ENCODE measurements around the gene ZNF202. TPM values are rescaled to one million over a fixed set of nuclear protein-coding genes. Genes with fewer than 3 reads are reported as not detected.

ZNF202 gene
- total RNA-seq, 1 donor, result 6.5 TPM

GRCh38 chr11:123745764-123746451, 4.4 kb upstream of the ZNF202 start:
- Histone ChIP-seq H3K27ac (ENCODE audit: low read depth, low read length) (no peak overlapping the region), H3K27me3 (ENCODE audit: insufficient read depth, low read length) (no peaks in the 10 kb centered on the region)

DNA sequence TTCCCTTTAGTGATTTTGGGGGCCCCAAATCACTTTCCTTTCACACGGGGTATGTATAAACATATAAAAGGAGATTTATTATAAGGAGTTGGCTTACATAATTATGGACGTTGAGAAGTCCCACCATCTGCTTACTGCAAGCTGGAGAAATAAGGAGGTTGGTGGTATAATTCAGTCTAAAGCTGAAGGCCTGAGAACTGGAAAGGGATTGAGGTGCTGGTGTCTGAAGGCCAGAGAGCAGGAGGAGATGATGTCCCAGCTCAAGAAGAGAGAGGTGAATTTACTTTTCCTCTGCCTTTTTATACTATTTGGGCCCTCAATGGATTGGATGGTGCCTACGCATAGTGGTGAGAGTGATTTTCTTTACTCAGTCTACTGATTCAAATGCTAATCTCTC, 1.3 kb upstream of the ZNF202 start:
- Histone ChIP-seq H4K20me1 (ENCODE audit: insufficient read depth, low read length) (peaks cover 8% of the 10 kb centered on the region), H3K4me1 (ENCODE audit: insufficient read depth, low read length) (peaks cover 12% of the 10 kb centered on the region), H3K27ac (ENCODE audit: low read depth, low read length) (no peak overlapping the region), H3K79me2 (ENCODE audit: insufficient read depth, low read length) (peaks cover 43% of the 10 kb centered on the region), H3K4me2 (ENCODE audit: insufficient read depth, low read length) (no peak overlapping the region), H2AFZ (ENCODE audit: low read length) (peak overlapping the region; percentile 100), H3K36me3 (ENCODE audit: insufficient read depth, low read length) (peaks cover 2% of the 10 kb centered on the region), H3K9me3 (ENCODE audit: low read depth, low read length) (no peaks in the 10 kb centered on the region), H3K4me3 (ENCODE audit: insufficient read depth, low read length) (no peak overlapping the region), H3K27me3 (ENCODE audit: insufficient read depth, low read length) (no peaks in the 10 kb centered on the region)
- TF ChIP-seq, protein P1, sequence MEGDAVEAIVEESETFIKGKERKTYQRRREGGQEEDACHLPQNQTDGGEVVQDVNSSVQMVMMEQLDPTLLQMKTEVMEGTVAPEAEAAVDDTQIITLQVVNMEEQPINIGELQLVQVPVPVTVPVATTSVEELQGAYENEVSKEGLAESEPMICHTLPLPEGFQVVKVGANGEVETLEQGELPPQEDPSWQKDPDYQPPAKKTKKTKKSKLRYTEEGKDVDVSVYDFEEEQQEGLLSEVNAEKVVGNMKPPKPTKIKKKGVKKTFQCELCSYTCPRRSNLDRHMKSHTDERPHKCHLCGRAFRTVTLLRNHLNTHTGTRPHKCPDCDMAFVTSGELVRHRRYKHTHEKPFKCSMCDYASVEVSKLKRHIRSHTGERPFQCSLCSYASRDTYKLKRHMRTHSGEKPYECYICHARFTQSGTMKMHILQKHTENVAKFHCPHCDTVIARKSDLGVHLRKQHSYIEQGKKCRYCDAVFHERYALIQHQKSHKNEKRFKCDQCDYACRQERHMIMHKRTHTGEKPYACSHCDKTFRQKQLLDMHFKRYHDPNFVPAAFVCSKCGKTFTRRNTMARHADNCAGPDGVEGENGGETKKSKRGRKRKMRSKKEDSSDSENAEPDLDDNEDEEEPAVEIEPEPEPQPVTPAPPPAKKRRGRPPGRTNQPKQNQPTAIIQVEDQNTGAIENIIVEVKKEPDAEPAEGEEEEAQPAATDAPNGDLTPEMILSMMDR (IDR thresholded peaks at IDR 0.05; ENCODE audit: extremely low read depth, low read depth, low read length), result no peak
- DNase-seq (ENCODE audit: insufficient read length, low spot score, missing footprints), result no peak

More at GRCh38 chr11:123745764-123746451, 4.4 kb upstream of the ZNF202 start:
- no peak for DNase-seq (ENCODE audit: insufficient read length, low spot score, missing footprints)
- H3K9me3 ChIP-seq (ENCODE audit: low read depth, low read length), result no peaks in the 10 kb centered on the region
- H4K20me1 ChIP-seq (ENCODE audit: insufficient read depth, low read length), result no peaks in the 10 kb centered on the region
- H3K4me1 ChIP-seq (ENCODE audit: insufficient read depth, low read length), result peaks cover 3% of the 10 kb centered on the region
- H2AFZ ChIP-seq (ENCODE audit: low read length), result no peak overlapping the region
- H3K4me3 ChIP-seq (ENCODE audit: insufficient read depth, low read length), result no peak overlapping the region
- H3K4me2 ChIP-seq (ENCODE audit: insufficient read depth, low read length), result no peak overlapping the region
- TF ChIP-seq, protein P1 (IDR thresholded peaks at IDR 0.05; ENCODE audit: extremely low read depth, low read depth, low read length), result no peak
- peaks cover 11% of the 10 kb centered on the region for H3K79me2 ChIP-seq (ENCODE audit: insufficient read depth, low read length)
- no peaks in the 10 kb centered on the region for H3K36me3 ChIP-seq (ENCODE audit: insufficient read depth, low read length)

DNA sequence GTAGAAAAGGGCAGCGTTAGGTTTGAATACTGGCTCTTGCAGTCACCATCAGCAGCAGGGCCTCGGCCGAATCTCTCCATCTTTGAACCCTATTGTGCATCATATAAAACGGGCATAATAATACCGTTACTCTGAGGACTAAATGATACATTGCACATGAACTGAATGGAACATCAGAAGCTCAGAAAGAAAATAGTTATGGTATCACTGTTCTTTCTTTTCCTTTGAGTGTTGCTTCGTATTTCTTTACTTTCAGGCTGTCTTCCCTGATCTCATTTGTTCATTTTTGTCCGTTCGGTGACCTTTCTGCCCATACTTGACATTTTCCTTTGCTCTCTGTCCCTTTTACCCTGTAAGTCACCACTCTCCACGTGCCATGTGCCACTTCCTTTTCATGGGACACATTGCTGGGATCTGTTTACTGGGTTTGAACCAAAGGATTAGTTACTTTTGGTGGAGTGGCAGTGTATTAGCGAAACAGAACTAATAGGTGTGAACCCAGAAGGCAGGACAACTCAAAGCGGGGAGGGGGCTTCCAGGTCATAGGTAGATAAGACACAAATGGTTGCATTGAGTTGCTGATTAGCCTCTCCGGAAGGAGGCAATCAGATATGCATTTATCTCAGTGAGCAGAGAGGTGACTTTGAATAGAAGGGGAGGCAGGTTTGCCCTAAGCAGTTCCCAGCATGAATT, 717 bp upstream of the ZNF202 start:
- Histone ChIP-seq H3K36me3 (ENCODE audit: insufficient read depth, low read length) (peaks cover 7% of the 10 kb centered on the region), H3K4me3 (ENCODE audit: insufficient read depth, low read length) (peak overlapping the region; percentile 89), H4K20me1 (ENCODE audit: insufficient read depth, low read length) (peaks cover 8% of the 10 kb centered on the region), H3K4me1 (ENCODE audit: insufficient read depth, low read length) (peaks cover 12% of the 10 kb centered on the region), H2AFZ (ENCODE audit: low read length) (peak overlapping the region; percentile 100), H3K27me3 (ENCODE audit: insufficient read depth, low read length) (no peaks in the 10 kb centered on the region), H3K4me2 (ENCODE audit: insufficient read depth, low read length) (peak overlapping the region; percentile 97), H3K9me3 (ENCODE audit: low read depth, low read length) (no peaks in the 10 kb centered on the region), H3K27ac (ENCODE audit: low read depth, low read length) (peak overlapping the region; percentile 67), H3K79me2 (ENCODE audit: insufficient read depth, low read length) (peaks cover 47% of the 10 kb centered on the region)
- TF ChIP-seq, protein P1 (IDR thresholded peaks at IDR 0.05; ENCODE audit: extremely low read depth, low read depth, low read length), result no peak
- DNase-seq (ENCODE audit: insufficient read length, low spot score, missing footprints), result peak; percentile 41

DNA sequence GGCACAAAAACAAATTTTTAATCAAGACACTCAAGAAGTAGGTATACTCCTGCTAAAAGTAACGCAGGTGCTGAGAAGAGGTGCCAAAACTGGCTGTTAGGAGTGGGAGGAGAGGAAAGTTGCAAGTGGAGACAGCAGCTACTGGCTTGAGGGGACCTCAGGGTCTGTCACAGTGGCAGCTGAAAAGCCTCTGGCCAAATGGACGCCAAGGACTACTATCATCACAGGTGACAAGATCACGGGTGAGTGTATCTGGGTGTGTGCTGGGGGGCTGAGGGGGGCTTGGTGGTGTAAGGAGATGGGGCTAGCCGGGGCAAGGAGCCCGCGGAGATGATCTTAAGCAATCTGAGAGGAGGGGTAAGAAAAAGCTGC, 687 bp downstream of the ZNF202 start:
- H3K4me3 ChIP-seq (ENCODE audit: insufficient read depth, low read length), result peak overlapping the region; percentile 89
- peak overlapping the region; percentile 100 for H2AFZ ChIP-seq (ENCODE audit: low read length)
- H3K9me3 ChIP-seq (ENCODE audit: low read depth, low read length), result no peaks in the 10 kb centered on the region
- no peak for DNase-seq (ENCODE audit: insufficient read length, low spot score, missing footprints)
- H3K79me2 ChIP-seq (ENCODE audit: insufficient read depth, low read length), result peaks cover 61% of the 10 kb centered on the region
- H4K20me1 ChIP-seq (ENCODE audit: insufficient read depth, low read length), result peaks cover 10% of the 10 kb centered on the region
- TF ChIP-seq, protein P1 (IDR thresholded peaks at IDR 0.05; ENCODE audit: extremely low read depth, low read depth, low read length), result no peak
- peak overlapping the region; percentile 97 for H3K4me2 ChIP-seq (ENCODE audit: insufficient read depth, low read length)
- H3K27ac ChIP-seq (ENCODE audit: low read depth, low read length), result peak overlapping the region; percentile 67
- H3K4me1 ChIP-seq (ENCODE audit: insufficient read depth, low read length), result peaks cover 12% of the 10 kb centered on the region
- no peaks in the 10 kb centered on the region for H3K27me3 ChIP-seq (ENCODE audit: insufficient read depth, low read length)
- peaks cover 16% of the 10 kb centered on the region for H3K36me3 ChIP-seq (ENCODE audit: insufficient read depth, low read length)
